ENCODE data around the gene TMEM53. TPM values are rescaled to one million over a fixed set of nuclear protein-coding genes. Genes with fewer than 3 reads are reported as not detected.

Gene TMEM53
- total RNA-seq, 1 donor from 2014 or later, result 6.3 TPM

DNA sequence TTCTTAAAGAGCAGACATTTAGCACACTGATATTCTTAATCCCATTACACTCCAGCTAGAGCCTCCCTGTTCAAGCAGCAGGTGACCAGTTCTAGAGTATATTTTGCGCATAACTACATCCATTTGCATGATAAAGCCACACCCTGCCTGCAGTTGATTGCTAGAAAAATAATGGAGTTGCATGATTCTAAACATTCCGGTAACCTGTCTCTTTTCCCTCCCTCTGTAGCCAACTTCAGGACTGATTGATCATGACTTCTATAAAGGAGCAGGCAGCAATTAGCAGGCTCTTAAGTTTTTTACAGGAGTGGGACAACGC lies 15.1 kb upstream of the TMEM53 start:
- DNase-seq (ENCODE audit: low read depth), result no peak
- TF ChIP-seq, protein P1, sequence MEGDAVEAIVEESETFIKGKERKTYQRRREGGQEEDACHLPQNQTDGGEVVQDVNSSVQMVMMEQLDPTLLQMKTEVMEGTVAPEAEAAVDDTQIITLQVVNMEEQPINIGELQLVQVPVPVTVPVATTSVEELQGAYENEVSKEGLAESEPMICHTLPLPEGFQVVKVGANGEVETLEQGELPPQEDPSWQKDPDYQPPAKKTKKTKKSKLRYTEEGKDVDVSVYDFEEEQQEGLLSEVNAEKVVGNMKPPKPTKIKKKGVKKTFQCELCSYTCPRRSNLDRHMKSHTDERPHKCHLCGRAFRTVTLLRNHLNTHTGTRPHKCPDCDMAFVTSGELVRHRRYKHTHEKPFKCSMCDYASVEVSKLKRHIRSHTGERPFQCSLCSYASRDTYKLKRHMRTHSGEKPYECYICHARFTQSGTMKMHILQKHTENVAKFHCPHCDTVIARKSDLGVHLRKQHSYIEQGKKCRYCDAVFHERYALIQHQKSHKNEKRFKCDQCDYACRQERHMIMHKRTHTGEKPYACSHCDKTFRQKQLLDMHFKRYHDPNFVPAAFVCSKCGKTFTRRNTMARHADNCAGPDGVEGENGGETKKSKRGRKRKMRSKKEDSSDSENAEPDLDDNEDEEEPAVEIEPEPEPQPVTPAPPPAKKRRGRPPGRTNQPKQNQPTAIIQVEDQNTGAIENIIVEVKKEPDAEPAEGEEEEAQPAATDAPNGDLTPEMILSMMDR (conservative IDR thresholded peaks at IDR 0.05; ENCODE audit: low read depth, low read length), result no peak

DNA sequence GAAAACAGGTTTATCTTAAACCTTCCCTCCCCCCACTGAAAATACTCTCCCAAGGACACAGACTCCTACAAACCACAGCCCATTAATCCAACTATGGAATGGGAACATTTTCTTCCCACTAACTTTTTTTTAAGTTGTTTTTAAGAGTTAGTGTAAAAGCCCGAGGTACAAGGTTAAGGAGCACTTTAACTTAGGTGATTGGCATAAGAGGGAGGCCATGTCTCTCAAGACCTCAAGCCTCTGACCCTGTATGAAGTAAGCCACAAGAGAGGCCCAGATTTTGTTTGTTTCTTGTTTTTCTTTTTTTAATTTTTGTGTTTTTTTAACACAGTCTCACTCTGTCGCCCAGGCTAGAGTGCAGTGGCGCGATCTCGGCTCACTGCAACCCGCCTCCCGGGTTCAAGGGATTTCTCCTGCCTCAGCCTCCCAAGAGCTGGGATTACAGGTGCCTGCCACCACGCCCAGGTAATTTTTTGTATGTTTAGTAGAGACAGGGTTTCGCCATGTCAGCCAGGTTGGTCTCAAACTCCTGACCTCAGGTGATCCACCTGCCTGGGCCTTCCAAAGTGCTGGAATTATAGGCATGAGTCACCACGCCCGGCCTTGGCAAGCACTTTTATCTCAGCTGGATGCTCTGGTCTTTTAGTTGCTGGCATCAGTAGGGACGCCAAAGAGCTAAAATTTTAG lies 14.6 kb upstream of the TMEM53 start:
- H3K4me3 ChIP-seq (ENCODE audit: low read depth, low read length), result no peak overlapping the region
- TF ChIP-seq, protein P1 (conservative IDR thresholded peaks at IDR 0.05; ENCODE audit: low read depth, low read length), result no peak
- DNase-seq (ENCODE audit: low read depth), result no peak

More for the DNA sequence above, 15.1 kb upstream of the TMEM53 start:
- no peak overlapping the region for H3K4me3 ChIP-seq (ENCODE audit: low read depth, low read length)

DNA sequence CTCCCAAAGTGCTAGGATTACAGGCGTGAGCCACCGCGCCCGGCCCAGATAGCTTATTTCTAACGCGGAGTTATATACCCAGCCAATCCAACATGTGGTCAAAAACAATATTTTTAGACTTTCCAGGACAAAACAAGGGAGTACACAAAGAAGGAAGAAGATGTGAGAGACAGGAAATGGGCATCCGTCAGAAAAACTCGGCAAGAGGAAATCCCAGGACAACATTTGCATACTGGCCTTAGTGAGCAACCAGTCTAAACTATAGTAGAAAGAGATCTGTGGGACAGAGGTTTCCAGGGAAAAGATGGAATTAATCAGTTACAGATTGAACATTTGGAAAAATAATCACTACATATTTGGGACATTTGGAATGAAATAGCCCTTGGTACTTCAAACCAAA lies 11.6 kb upstream of the TMEM53 start:
- TF ChIP-seq, protein P1 (conservative IDR thresholded peaks at IDR 0.05; ENCODE audit: low read depth, low read length), result no peak
- no peak for DNase-seq (ENCODE audit: low read depth)
- no peak overlapping the region for H3K4me3 ChIP-seq (ENCODE audit: low read depth, low read length)

DNA sequence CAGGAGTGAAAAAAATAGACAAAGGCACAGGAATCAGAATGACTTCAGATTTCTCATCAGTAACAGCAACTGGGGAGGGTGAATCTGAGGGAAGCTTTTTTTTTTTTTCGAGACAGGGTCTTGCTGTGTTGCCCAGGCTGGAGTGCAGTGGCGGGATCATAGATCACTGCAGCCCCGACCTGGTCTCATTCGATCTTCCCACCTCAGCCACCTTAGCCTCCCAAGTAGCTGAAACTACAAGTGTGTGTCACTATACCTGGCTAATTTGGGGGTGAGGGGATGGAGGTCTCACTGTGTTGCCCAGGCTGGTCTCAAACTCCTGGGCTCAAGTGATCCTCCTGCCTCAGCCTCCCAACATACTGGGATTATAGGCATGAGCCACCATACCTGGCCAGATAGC lies 10.9 kb upstream of the TMEM53 start:
- H3K4me3 ChIP-seq (ENCODE audit: low read depth, low read length), result no peak overlapping the region
- TF ChIP-seq, protein P1 (conservative IDR thresholded peaks at IDR 0.05; ENCODE audit: low read depth, low read length), result no peak
- DNase-seq (ENCODE audit: low read depth), result no peak

DNA sequence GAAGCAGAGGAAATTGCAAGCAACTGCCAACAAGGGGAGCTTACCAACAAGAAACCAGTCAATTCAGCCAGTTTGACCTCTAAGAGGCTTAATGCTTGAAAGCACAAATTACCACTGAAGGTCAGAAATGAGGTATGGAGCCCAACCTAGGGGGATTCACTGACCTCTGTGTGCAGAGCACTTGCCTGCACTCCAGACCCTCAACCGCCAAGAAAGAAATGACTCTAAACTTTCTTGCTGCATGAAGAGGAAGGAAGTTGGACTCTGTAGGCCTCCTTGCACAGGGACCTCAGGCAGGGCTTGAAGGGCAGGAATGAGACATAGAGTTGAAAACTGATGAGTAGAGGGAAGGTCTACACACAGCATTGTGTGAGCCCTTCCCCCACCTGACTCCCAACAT lies 10.2 kb upstream of the TMEM53 start:
- H3K4me3 ChIP-seq (ENCODE audit: low read depth, low read length), result no peak overlapping the region
- DNase-seq (ENCODE audit: low read depth), result no peak
- TF ChIP-seq, protein P1 (conservative IDR thresholded peaks at IDR 0.05; ENCODE audit: low read depth, low read length), result no peak

DNA sequence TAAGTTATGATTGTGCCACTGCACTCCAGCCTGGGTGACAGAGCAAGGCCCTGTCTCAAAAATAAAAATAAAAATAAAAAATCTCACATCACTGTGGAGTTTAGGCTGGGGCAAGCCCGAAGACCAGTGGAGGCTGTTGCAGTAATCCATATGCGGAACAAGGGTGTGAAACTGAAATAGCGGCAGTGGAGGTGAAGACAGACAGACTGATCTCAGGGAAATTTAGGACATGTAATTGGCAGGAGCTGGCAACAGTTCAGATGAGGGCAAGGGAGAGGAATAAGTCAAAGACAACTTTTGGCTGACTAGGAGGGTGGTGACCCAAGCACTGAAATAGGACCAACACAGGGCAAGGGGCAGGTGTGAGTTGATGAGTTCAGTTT lies 8.6 kb upstream of the TMEM53 start:
- DNase-seq (ENCODE audit: low read depth), result no peak
- H3K4me3 ChIP-seq (ENCODE audit: low read depth, low read length), result no peak overlapping the region
- TF ChIP-seq, protein P1 (conservative IDR thresholded peaks at IDR 0.05; ENCODE audit: low read depth, low read length), result no peak
